ENCODE data around the gene PCDHGA5.
"Not testable (repeated sequence)": the region's sequence is repeated elsewhere in the genome, so short reads cannot be mapped to it uniquely, and the experiment has no call there.

Gene PCDHGA5

GRCh38 chr5:141354900-141355469, 9.0 kb upstream of the PCDHGA5 start, which contains the start of gene PCDHGA4:
PCDHGA4 (plus strand) TSS chr5:141355021; CDS start chr5:141355108, 87 bp downstream.
- no peak for DNase-seq

DNA sequence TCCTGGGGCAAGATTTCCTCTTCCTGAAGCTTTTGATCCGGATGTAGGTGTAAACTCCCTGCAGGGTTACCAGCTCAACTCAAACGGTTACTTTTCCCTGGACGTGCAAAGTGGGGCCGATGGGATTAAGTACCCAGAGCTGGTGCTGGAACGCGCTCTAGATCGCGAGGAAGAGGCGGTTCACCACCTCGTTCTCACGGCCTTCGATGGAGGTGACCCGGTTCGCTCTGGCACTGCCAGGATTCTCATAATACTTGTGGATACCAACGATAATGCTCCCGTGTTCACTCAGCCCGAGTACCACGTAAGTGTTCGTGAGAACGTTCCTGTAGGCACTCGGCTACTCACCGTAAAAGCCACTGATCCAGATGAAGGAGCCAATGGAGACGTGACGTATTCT, 8.3 kb upstream of the PCDHGA5 start:
- no peak for DNase-seq

DNA sequence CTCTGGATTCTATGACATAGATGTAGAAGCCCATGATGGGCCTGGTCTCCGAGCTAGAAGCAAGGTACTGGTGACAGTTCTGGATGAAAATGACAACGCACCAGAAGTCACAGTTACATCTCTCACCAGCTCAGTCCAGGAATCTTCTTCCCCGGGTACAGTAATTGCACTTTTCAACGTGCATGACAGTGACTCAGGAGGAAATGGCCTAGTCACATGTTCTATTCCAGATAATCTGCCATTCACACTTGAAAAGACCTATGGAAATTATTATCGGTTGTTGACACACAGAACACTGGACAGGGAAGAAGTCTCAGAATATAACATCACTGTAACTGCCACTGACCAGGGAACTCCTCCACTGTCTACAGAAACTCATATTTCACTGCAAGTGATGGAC, 7.8 kb upstream of the PCDHGA5 start:
- no peak for DNase-seq

DNA sequence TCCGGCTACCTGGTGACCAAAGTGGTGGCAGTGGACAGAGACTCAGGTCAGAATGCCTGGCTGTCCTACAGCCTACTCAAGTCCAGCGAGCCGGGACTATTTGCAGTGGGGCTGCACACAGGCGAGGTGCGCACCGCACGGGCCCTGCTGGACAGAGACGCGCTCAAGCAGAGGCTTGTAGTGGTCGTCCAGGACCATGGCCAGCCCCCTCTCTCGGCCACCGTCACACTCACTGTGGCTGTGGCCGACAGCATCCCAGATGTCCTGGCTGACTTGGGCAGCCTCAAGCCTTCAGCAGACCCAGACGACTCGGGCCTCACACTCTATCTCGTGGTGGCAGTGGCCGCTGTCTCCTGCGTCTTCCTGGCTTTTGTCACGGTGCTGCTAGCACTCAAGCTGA, 7.0 kb upstream of the PCDHGA5 start:
- no peak for DNase-seq

DNA sequence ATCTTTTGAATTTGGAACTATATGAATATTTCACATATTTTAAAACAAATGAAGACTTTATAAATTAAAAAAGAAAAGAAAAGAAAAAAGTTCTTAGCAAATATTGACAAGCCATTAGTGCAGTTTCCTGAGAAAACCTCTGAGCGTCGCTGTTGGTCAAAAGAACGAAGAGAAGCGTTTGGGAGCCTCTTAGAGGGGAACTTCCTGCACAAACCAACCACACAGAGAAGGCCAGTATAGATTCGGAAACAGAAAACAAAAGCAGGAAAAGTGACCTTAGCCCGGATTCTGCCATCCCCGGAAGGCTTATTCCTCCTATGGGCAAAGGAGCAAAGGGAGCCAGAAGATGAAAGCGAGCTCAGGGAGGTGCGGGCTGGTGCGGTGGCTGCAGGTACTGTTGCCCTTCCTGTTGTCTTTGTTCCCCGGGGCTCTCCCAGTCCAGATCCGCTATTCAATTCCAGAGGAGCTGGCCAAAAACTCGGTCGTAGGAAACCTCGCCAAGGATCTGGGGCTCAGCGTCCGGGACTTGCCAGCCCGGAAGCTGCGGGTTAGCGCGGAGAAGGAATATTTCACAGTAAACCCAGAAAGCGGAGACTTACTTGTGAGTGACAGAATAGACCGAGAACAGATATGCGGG, 4.1 kb upstream of the PCDHGA5 start, which contains the start of gene PCDHGB2:
PCDHGB2 (plus strand) TSS at position 205 of the 637 bp plus-strand sequence; CDS start at position 347, 142 bp downstream.
- peak; percentile 51 for DNase-seq

- DNase-seq, result no peak
Measured at GRCh38 chr5:141360685-141361084, 3.3 kb upstream of the PCDHGA5 start.

DNA sequence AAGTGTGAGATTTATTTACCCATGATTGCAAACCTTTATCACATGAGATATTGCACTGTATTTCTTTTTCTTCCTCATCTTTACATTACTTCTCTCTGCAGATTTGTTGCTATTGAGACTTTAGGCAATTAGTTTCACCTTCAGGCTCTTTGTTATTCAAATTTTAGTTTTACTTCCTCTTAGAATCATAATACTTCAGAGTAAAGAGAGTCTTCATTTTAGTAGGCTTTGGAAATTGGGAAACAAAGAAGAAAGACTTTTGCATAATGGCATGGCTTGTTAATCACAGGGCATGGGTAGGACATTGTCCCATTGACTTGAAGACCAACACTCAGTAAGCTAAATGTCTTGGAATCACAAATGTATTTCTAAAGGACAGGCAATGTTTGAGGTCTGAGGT, 1.2 kb upstream of the PCDHGA5 start:
- no peak for DNase-seq

GRCh38 chr5:141366016-141366896, 2.3 kb downstream of the PCDHGA5 start:
- DNase-seq, result no peak

DNA sequence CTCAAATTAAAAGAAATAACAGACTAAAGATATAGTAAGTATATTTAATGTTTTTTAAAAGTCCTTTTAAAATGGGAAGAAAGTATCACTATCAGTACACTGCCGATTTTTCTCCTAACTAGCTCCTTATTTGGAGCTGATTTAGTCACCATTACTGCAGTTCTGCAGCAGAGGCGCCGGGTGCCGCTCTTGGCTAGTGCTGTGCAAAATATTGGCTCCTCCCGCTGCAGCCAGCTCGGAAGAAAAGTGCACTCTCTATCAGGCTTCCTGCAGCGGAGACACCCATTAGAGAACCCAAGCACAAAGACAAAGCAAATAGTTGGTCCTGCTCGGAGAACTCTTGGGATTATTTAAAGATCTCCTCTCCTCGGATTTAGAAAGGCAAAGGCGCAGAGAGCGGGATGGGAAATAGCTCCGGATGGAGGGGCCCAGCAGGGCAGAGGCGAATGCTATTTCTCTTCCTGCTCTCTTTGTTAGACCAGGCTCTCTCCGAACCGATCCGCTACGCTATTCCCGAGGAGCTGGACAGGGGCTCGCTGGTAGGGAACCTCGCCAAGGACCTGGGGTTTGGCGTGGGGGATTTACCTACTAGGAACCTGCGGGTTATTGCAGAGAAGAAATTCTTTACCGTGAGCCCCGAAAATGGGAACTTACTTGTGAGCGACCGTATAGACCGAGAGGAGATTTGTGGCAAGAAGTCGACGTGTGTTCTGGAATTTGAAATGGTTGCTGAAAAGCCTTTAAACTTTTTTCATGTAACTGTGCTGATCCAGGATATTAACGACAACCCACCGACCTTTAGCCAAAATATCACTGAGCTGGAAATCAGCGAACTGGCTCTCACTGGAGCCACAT, 6.3 kb downstream of the PCDHGA5 start, which contains the start of gene PCDHGB3:
PCDHGB3 (plus strand) TSS at position 249 of the 855 bp plus-strand sequence; CDS start at position 402, 153 bp downstream.
- peak; percentile 67 for DNase-seq

DNA sequence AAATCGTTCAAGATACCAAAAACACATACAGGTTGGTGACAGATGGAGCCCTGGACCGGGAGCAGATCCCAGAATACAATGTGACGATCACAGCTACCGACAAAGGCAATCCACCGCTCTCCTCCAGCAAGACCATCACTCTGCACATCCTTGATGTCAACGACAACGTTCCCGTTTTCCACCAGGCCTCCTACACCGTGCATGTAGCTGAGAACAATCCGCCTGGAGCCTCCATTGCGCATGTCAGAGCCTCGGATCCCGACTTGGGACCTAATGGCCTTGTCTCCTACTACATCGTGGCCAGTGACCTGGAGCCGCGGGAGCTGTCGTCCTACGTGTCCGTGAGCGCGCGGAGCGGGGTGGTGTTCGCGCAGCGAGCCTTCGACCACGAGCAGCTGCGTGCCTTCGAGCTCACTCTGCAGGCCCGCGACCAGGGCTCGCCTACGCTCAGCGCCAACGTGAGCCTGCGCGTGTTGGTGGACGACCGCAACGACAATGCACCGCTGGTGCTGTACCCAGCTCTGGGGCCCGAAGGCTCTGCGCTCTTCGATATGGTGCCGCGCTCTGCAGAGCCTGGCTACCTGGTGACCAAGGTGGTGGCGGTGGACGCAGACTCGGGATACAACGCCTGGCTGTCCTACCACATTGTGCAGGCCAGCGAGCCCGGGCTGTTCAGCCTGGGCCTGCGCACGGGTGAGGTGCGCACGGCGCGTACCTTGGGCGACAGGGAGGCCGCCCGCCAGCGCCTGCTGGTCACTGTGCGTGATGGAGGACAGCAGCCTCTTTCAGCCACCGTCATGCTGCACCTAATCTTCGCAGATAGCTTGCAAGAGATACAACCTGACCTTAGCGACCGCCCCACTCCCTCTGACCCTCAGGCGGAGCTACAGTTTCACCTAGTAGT, 7.9 kb downstream of the PCDHGA5 start:
- DNase-seq, result no peak

- DNase-seq, result no peak
Measured at GRCh38 chr5:141373673-141374317, 9.8 kb downstream of the PCDHGA5 start, which contains the start of gene PCDHGA6. PCDHGA6 (plus strand) TSS chr5:141373891; CDS start chr5:141374084, 193 bp downstream.

DNA sequence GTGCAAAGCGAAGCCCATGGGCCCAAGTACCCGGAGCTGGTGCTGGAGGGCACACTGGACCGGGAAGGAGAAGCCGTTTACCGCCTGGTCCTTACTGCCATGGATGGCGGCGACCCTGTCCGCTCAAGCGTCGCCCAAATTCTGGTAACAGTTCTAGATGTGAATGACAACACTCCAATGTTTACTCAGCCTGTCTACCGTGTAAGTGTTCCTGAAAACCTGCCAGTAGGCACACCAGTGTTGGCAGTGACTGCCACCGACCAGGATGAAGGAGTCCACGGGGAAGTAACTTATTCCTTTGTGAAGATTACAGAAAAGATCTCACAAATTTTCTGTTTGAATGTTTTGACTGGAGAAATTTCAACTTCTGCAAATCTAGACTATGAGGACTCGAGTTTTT, 10.7 kb downstream of the PCDHGA5 start:
- no peak for DNase-seq

- not testable (repeated sequence) for DNase-seq
Measured at GRCh38 chr5:141375444-141376155, 11.6 kb downstream of the PCDHGA5 start.

- DNase-seq, result peak; percentile 23
Measured at GRCh38 chr5:141382469-141383294, 18.7 kb downstream of the PCDHGA5 start, which contains the start of gene PCDHGA7. PCDHGA7 (plus strand) TSS chr5:141382742; CDS start chr5:141382900, 158 bp downstream.

GRCh38 chr5:141383345-141383744, 19.4 kb downstream of the PCDHGA5 start:
- no peak for DNase-seq

DNA sequence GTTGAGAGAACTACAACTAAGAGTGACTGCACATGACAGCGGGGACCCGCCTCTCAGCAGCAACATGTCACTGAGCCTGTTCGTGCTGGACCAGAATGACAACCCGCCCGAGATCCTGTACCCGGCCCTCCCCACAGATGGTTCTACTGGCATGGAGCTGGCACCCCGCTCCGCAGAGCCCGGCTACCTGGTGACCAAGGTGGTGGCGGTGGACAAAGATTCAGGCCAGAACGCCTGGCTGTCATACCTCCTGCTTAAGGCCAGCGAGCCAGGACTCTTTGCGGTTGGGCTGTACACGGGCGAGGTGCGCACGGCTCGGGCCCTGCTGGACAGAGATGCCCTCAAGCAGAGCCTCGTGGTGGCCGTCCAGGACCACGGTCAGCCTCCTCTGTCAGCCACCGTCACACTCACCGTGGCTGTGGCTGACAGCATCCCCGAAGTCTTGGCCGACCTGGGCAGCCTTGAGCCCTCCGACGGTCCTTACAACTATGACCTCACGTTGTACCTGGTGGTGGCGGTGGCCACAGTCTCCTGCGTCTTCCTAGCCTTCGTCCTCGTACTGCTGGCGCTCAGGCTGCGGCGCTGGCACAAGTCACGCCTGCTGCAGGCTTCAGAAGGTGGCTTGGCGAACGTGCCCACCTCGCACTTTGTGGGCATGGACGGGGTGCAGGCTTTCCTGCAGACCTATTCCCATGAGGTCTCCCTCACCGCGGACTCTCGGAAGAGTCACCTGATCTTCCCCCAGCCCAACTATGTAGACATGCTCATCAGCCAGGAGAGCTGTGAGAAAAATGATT, 20.7 kb downstream of the PCDHGA5 start:
- DNase-seq, result no peak

DNA sequence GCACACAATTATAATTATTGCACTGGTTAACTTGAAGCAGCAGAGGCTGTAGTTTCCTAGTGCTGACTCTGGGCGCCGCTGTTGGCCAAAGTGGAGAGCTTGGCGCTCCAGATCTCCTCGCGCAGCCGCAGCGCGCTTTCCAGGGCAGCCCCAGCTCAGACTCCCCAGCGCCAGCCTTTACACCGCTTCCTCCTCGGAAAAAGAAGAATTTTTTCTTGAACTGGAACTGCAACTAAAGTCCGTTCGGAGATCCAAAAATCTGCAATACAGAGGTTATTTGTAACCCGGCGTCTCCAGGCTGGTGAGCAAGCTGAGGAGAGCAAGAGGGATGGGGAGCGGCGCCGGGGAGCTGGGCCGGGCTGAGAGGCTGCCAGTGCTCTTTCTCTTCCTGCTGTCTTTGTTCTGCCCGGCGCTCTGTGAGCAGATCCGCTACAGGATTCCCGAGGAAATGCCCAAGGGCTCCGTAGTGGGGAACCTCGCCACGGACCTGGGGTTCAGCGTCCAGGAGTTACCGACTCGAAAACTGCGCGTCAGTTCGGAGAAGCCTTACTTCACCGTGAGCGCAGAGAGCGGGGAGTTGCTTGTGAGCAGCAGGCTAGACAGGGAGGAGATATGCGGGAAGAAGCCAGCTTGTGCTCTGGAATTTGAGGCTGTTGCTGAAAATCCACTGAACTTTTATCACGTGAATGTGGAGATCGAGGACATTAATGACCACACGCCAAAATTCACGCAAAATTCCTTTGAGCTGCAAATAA, 23.8 kb downstream of the PCDHGA5 start, which contains the start of gene PCDHGB4:
PCDHGB4 (plus strand) TSS at position 142 of the 755 bp plus-strand sequence; CDS start at position 329, 187 bp downstream.
- peak; percentile 62 for DNase-seq

Data from hematopoietic multipotent progenitor cell treated with erythropoietin and hydrocortisone succinate and interleukin-3 and kit ligand, for 4 days (in vitro differentiated cells).